H1 (cell line): ENCODE measurements around the gene NIN. TPM values are rescaled to one million over a fixed set of nuclear protein-coding genes. Genes with fewer than 3 reads are reported as not detected.

Source experiments
- EP300 ChIP-seq, 2 experiments: IDR thresholded peaks; 1 replicate in 1 of 2; 2 replicates in 1 of 2; pipeline ENCODE4 v1.6.1; 2011 to 2012; ENCODE audit warnings: low read depth in 2 of 2, low read length in 2 of 2, mild to moderate bottlenecking in 2 of 2, borderline replicate concordance in 1 of 2, inconsistent platforms in 1 of 2, moderate library complexity in 1 of 2
- RBBP5 ChIP-seq: IDR thresholded peaks from 2 replicates; pipeline ENCODE4 v1.7.1; 2012; ENCODE audit warnings: low read depth, mild to moderate bottlenecking, inconsistent platforms, low read length, moderate library complexity, borderline replicate concordance
- polyA plus RNA-seq, 7 experiments: library from polyadenylated mRNA; depleted of rRNA in 3 of 7; stranded (reverse) in 5 of 7; unstranded in 2 of 7; fragments of >200 nt in 5 of 7; fragments of 200-250 nt in 2 of 7; gene quantifications; 1 replicate in 5 of 7; 2 replicates in 1 of 7; 4 replicates in 1 of 7; pipeline versions ENCODE4 v1.2.1 to v1.2.3, GENCODE V29; 2011 to 2013; ENCODE audit warnings: missing spikeins in 2 of 7, mixed read lengths in 2 of 7
- total RNA-seq: library from RNA; stranded (reverse); fragmentation: NEBNext Ultra II Directional; extraction: Animal tissue kit (Norgen Biotek cat#: 25700); gene quantifications from 2 replicates; pipeline ENCODE4 v1.2.1, GENCODE V29; 2021

The NIN gene
- total and polyA plus RNA-seq, 2 of the 8 experiments (the other 6 are each of a cell fraction or from before 2014, with no cell fraction given), result 3.2 to 21.3 TPM

DNA sequence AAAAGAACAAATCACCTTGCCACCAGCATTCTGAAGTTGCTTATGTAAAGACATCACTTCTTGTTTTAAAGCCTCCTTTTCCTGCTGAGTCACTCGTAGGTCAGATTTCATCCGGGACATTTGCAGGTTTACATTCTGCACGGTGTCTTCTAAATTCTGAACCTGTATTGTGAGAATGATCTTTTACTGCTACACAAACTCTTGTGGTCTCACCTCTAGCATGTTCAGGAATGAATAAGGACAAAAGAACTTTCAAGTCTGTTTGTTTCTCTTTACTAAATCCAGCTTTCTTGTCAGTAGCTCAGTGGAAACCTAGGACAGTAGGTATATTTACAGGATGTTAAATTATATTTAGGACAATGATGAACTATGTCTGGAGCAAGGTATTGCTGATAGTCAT, 89.4 kb downstream of the NIN start (continued):
- TF ChIP-seq EP300 (IDR thresholded peaks at IDR 0.05; ENCODE audit: borderline replicate concordance in 1 of 2, low read depth in 2 of 2, low read length in 2 of 2) (no peak), RBBP5 (no peak)
